ENCODE results near the gene GPR171. TPM values are rescaled to one million over a fixed set of nuclear protein-coding genes. Genes with fewer than 3 reads are reported as not detected.
"Not testable (repeated sequence)": the region's sequence is repeated elsewhere in the genome, so short reads cannot be mapped to it uniquely, and the experiment has no call there.

GPR171 gene
- not detected for total RNA-seq (ENCODE audit: unreplicated experiment)
- long read RNA-seq, result 0 reads

GRCh38 chr3:151203051-151203420 is at the start of gene GPR171:
Gene GPR171, minus strand, starts transcription at chr3:151203216. Its CDS starts 3,830 bp downstream, at chr3:151199386.
- Mint-ChIP-seq H3K36me3 (ENCODE audit: unreplicated experiment) (no peaks in the 10 kb centered on the region), H3K9me3 (ENCODE audit: unreplicated experiment) (no peaks in the 10 kb centered on the region), H3K27me3 (ENCODE audit: unreplicated experiment) (peaks cover 2% of the 10 kb centered on the region), H3K27ac (ENCODE audit: unreplicated experiment) (no peak within 1 kb of the TSS), H3K4me3 (ENCODE audit: unreplicated experiment) (no peak within 1 kb of the TSS), H3K4me1 (ENCODE audit: low read depth, unreplicated experiment) (no peaks in the 10 kb centered on the region)
- TF ChIP-seq CTCF (IDR thresholded peaks at IDR 0.05; ENCODE audit: partially characterized antibody, unreplicated experiment), result no peak
- no peak for DNase-seq

- no peak for TF ChIP-seq CTCF (IDR thresholded peaks at IDR 0.05; ENCODE audit: partially characterized antibody, unreplicated experiment)
- peaks cover 2% of the 10 kb centered on the region for H3K9me3 Mint-ChIP-seq (ENCODE audit: unreplicated experiment)
- no peak for DNase-seq
- no peak overlapping the region for H3K27ac Mint-ChIP-seq (ENCODE audit: unreplicated experiment)
- H3K27me3 Mint-ChIP-seq (ENCODE audit: unreplicated experiment), result peaks cover 2% of the 10 kb centered on the region
- H3K4me1 Mint-ChIP-seq (ENCODE audit: low read depth, unreplicated experiment), result peaks cover 1% of the 10 kb centered on the region
- no peak overlapping the region for H3K4me3 Mint-ChIP-seq (ENCODE audit: unreplicated experiment)
- no peaks in the 10 kb centered on the region for H3K36me3 Mint-ChIP-seq (ENCODE audit: unreplicated experiment)
These were observed 45.8 kb upstream of the GPR171 start for GRCh38 chr3:151248772-151249337.

- H3K9me3 Mint-ChIP-seq (ENCODE audit: unreplicated experiment); H3K27ac Mint-ChIP-seq (ENCODE audit: unreplicated experiment); H3K4me3 Mint-ChIP-seq (ENCODE audit: unreplicated experiment); H3K36me3 Mint-ChIP-seq (ENCODE audit: unreplicated experiment); DNase-seq; H3K27me3 Mint-ChIP-seq (ENCODE audit: unreplicated experiment); H3K4me1 Mint-ChIP-seq (ENCODE audit: low read depth, unreplicated experiment): not testable (repeated sequence)
These were observed 39.0 kb upstream of the GPR171 start for GRCh38 chr3:151242006-151242405.

- Mint-ChIP-seq H3K4me3 (ENCODE audit: unreplicated experiment) (no peak overlapping the region), H3K36me3 (ENCODE audit: unreplicated experiment) (no peaks in the 10 kb centered on the region), H3K27me3 (ENCODE audit: unreplicated experiment) (peaks cover 3% of the 10 kb centered on the region), H3K4me1 (ENCODE audit: low read depth, unreplicated experiment) (no peaks in the 10 kb centered on the region), H3K9me3 (ENCODE audit: unreplicated experiment) (no peaks in the 10 kb centered on the region), H3K27ac (ENCODE audit: unreplicated experiment) (no peak overlapping the region)
- DNase-seq, result no peak
- no peak for TF ChIP-seq CTCF (IDR thresholded peaks at IDR 0.05; ENCODE audit: partially characterized antibody, unreplicated experiment)
These were observed 33.7 kb upstream of the GPR171 start for GRCh38 chr3:151236736-151237135.

GRCh38 chr3:151236316-151236715 is 33.3 kb upstream of the GPR171 start:
- Mint-ChIP-seq H3K36me3 (ENCODE audit: unreplicated experiment) (no peaks in the 10 kb centered on the region), H3K27me3 (ENCODE audit: unreplicated experiment) (peaks cover 2% of the 10 kb centered on the region), H3K4me3 (ENCODE audit: unreplicated experiment) (no peak overlapping the region), H3K9me3 (ENCODE audit: unreplicated experiment) (no peaks in the 10 kb centered on the region), H3K27ac (ENCODE audit: unreplicated experiment) (no peak overlapping the region), H3K4me1 (ENCODE audit: low read depth, unreplicated experiment) (no peaks in the 10 kb centered on the region)
- DNase-seq, result no peak
- TF ChIP-seq CTCF (IDR thresholded peaks at IDR 0.05; ENCODE audit: partially characterized antibody, unreplicated experiment), result no peak
